SK-N-SH treated with all-trans-retinoic acid at 6 μM for 48 hours (cell line): Measurements from ENCODE around the gene BRD1.

Experiments
- ISL1 ChIP-seq: fragments of 250-450 bp; sonication (Bioruptor Pico); IDR thresholded peaks from 2 replicates; pipeline ENCODE4 v2.1.2; 2022; ENCODE audit warnings: mild to moderate bottlenecking, moderate library complexity
- OSR1 ChIP-seq: fragments of 250-450 bp; sonication (Bioruptor Pico); IDR thresholded peaks from 2 replicates; pipeline ENCODE4 v1.8.0; 2022; ENCODE audit warnings: moderate library complexity, mild to moderate bottlenecking, inconsistent platforms
- RARB ChIP-seq: fragments of 250-450 bp; sonication (Bioruptor Pico); IDR thresholded peaks from 2 replicates; pipeline ENCODE4 v1.8.0; 2021; ENCODE audit warnings: mild to moderate bottlenecking, moderate library complexity
- SNAI2 ChIP-seq: fragments of 250-450 bp; sonication (Bioruptor Pico); IDR thresholded peaks from 2 replicates; pipeline ENCODE4 v1.5.0; 2020; ENCODE audit warnings: mild to moderate bottlenecking, moderate library complexity
- TSHZ2 ChIP-seq: fragments of 250-450 bp; sonication (Bioruptor Pico); IDR thresholded peaks from 2 replicates; pipeline ENCODE4 v1.5.0; 2020; ENCODE audit warnings: mild to moderate bottlenecking, moderate library complexity
- ZFP3 ChIP-seq: fragments of 250-450 bp; sonication (Bioruptor Pico); IDR thresholded peaks from 2 replicates; pipeline ENCODE4 v1.5.0; 2020; ENCODE audit warnings: mild to moderate bottlenecking, moderate library complexity
- ZFP30 ChIP-seq: fragments of 450-650 bp; formaldehyde crosslinking; IDR thresholded peaks from 2 replicates; pipeline ENCODE4 v1.5.0; 2022; ENCODE audit warnings: mild to moderate bottlenecking, moderate library complexity
- ZNF565 ChIP-seq: fragments of 450-650 bp; formaldehyde crosslinking; conservative IDR thresholded peaks from 2 replicates; pipeline ENCODE4 v1.5.0; 2020; ENCODE audit warnings: low read depth, mild to moderate bottlenecking, moderate library complexity
- ZNF70 ChIP-seq: fragments of 450-650 bp; formaldehyde crosslinking; IDR thresholded peaks from 2 replicates; pipeline ENCODE4 v1.5.0; 2020; ENCODE audit warnings: mild to moderate bottlenecking, moderate library complexity
- TF ChIP-seq, protein P1 (sequence below): fragments of 250-450 bp; sonication (Bioruptor Pico); IDR thresholded peaks from 2 replicates; pipeline ENCODE4 v1.5.1; 2020; ENCODE audit warnings: low read depth, mild to moderate bottlenecking, moderate library complexity

DNA sequence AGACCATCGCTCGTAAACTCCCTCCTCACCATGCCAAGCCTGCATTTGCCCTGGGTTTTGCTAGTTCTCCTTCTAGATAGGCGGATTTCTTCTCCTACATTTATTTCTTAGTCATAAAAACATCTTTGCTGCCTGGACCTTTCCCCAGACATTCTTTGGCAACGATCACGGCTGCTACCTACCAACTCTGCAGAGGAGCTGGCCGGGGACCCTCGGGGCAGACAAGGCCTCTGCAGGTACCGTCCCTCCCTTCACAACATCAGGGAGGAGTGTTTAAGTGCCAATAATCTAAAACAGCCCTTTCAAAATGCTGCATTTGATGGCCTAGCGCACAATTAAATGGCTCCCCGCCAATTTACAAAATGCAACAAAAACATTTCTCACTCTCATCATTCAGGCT, 34.4 kb downstream of the BRD1 start:
- TF ChIP-seq TSHZ2 (CRISPR knock-in tag) (no peak), SNAI2 (no peak), ISL1 (CRISPR knock-in tag) (no peak), RARB (CRISPR knock-in tag) (no peak), ZFP3 (no peak), ZFP30 (CRISPR knock-in tag) (no peak), OSR1 (CRISPR knock-in tag) (no peak), ZNF70 (CRISPR knock-in tag) (no peak), ZNF565 (no peak)
- TF ChIP-seq, protein P1, sequence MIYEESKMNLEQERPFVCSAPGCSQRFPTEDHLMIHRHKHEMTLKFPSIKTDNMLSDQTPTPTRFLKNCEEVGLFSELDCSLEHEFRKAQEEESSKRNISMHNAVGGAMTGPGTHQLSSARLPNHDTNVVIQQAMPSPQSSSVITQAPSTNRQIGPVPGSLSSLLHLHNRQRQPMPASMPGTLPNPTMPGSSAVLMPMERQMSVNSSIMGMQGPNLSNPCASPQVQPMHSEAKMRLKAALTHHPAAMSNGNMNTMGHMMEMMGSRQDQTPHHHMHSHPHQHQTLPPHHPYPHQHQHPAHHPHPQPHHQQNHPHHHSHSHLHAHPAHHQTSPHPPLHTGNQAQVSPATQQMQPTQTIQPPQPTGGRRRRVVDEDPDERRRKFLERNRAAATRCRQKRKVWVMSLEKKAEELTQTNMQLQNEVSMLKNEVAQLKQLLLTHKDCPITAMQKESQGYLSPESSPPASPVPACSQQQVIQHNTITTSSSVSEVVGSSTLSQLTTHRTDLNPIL = no peak
